Sigmoid colon (tissue), 7 donors: ENCODE measurements around the gene TRIP13. TPM values are rescaled to one million over a fixed set of nuclear protein-coding genes. Genes with fewer than 3 reads are reported as not detected.
"Not testable (repeated sequence)": the region's sequence is repeated elsewhere in the genome, so short reads cannot be mapped to it uniquely, and the experiment has no call there.

ENCODE experiments used
- DNase-seq: peaks from one replicate; pipeline ENCODE4 v3.0.0-alpha.2; 2019
- H3K27ac ChIP-seq, 4 donors: fragments of 200-600 bp; sonication (generic); one replicate each; pipeline ENCODE4 v1.5.1; 2016 to 2019; ENCODE audit warnings: mild to moderate bottlenecking in 1 of 4
- H3K27me3 ChIP-seq, 3 donors: fragments of 200-600 bp; sonication (generic); one replicate each; pipeline ENCODE4 v1.5.1; 2019; ENCODE audit warnings: mild to moderate bottlenecking in 1 of 3
- H3K36me3 ChIP-seq, 4 donors: fragments of 200-600 bp; sonication (generic); one replicate each; pipeline ENCODE4 v1.5.1; 2016 to 2019
- H3K4me1 ChIP-seq, 4 donors: fragments of 200-600 bp; sonication (generic); one replicate each; pipeline ENCODE4 v1.5.1; 2017 to 2019
- H3K4me3 ChIP-seq, 4 donors: fragments of 200-600 bp; sonication (generic); one replicate each; pipeline ENCODE4 v1.5.1; 2017 to 2019; ENCODE audit warnings: mild to moderate bottlenecking in 2 of 4, moderate library complexity in 1 of 4
- H3K9me3 ChIP-seq, 4 donors: fragments of 200-600 bp in 3 of 4; sonication (generic) in 3 of 4; one replicate each; pipeline versions ENCODE4 v1.5.1 to v1.6.1; 2013 to 2019
- CTCF ChIP-seq, 4 experiments: fragments of 450-650 bp in 3 of 4; fragments of 200-600 bp in 1 of 4; IDR thresholded peaks; one replicate each; pipeline ENCODE4 v1.5.1; 2016 to 2019; ENCODE audit warnings: antibody characterized with exemption in 4 of 4, mild to moderate bottlenecking in 3 of 4, moderate library complexity in 2 of 4
- EP300 ChIP-seq, 4 donors: sonication (generic); formaldehyde crosslinking; IDR thresholded peaks; one replicate each; pipeline ENCODE4 v1.6.1; 2017; ENCODE audit warnings: antibody characterized with exemption in 4 of 4
- POLR2A ChIP-seq, 2 donors: fragments of 450-650 bp; IDR thresholded peaks; one replicate each; pipeline ENCODE4 v1.6.1; 2016; ENCODE audit warnings: antibody characterized with exemption in 2 of 2, mild to moderate bottlenecking in 2 of 2, moderate library complexity in 2 of 2
- POLR2AphosphoS5 ChIP-seq, 4 donors: sonication (generic); formaldehyde crosslinking; IDR thresholded peaks; one replicate each; pipeline ENCODE4 v1.6.1; 2017; ENCODE audit warnings: antibody characterized with exemption in 4 of 4
- WGBS, 2 donors: extraction: QIAGEN DNeasy Blood & Tissue Kit; methylation state at CpG; one replicate each; pipeline ENCODE4 v1.1.7; 2013; 5-methylcytosine and 5-hydroxymethylcytosine counted together
- intact Hi-C: fragments of 100-400 bp; cut with DNase I; formaldehyde crosslinking; loops from one replicate; pipeline ENCODE4 v1.15.1; 2023
- polyA plus RNA-seq, 3 donors: library from polyadenylated mRNA; stranded (reverse); fragments of 200-250 nt; gene quantifications; one replicate each; pipeline ENCODE4 v1.2.3, GENCODE V29; 2013
- total RNA-seq, 4 donors: library from RNA; depleted of rRNA; stranded (reverse); fragments of >200 nt; gene quantifications; one replicate each; pipeline ENCODE4 v1.1.0, GENCODE V29; 2016
- donor health status: healthy with polysubstance abuse.
- donor health status: Bipolar disorder and iron deficiency.
- donor health status: healthy.

TRIP13 gene
- total and polyA plus RNA-seq, 7 donors = 0.16 to 7.7 (median 1.0) TPM; not detected in 1

GRCh38 chr5:910769-911160 is 18.1 kb downstream of the TRIP13 start:
- TF ChIP-seq CTCF (IDR thresholded peaks at IDR 0.05) (no peak), POLR2AphosphoS5 (IDR thresholded peaks at IDR 0.05) (no peak), EP300 (IDR thresholded peaks at IDR 0.05) (no peak), POLR2A (IDR thresholded peaks at IDR 0.05) (no peak)
- intact Hi-C loops = no loop called here
- Histone ChIP-seq H3K4me1 (no peaks in the 10 kb centered on the region), H3K36me3 (no peaks in the 10 kb centered on the region), H3K9me3 (no peaks in the 10 kb centered on the region), H3K27me3 (no peaks in the 10 kb centered on the region), H3K27ac (no peak overlapping the region), H3K4me3 (no peak overlapping the region)
- WGBS, 2 donors = 97 to 98% methylated on average over 7 of the region's 7 CpGs
- DNase-seq = no peak

- Histone ChIP-seq H3K36me3 (no peaks in the 10 kb centered on the region), H3K4me3 (no peak overlapping the region), H3K27ac (no peak overlapping the region), H3K9me3 (no peaks in the 10 kb centered on the region), H3K4me1 (no peaks in the 10 kb centered on the region), H3K27me3 (no peaks in the 10 kb centered on the region)
- no peak for DNase-seq
- intact Hi-C loops = no loop called here
- no peak for TF ChIP-seq EP300 (IDR thresholded peaks at IDR 0.05)
- TF ChIP-seq POLR2A (IDR thresholded peaks at IDR 0.05) = no peak
- no peak for TF ChIP-seq CTCF (IDR thresholded peaks at IDR 0.05)
- TF ChIP-seq POLR2AphosphoS5 (IDR thresholded peaks at IDR 0.05) = no peak
- 94 to 97% methylated on average over 11 of the region's 11 CpGs for WGBS, 2 donors
Observed at GRCh38 chr5:911601-912000, 18.9 kb downstream of the TRIP13 start.

- no peak for DNase-seq
- intact Hi-C loops = no loop called here
- 95 to 96% methylated on average over 44 of the region's 44 CpGs for WGBS, 2 donors
- Histone ChIP-seq H3K27me3 (no peaks in the 10 kb centered on the region), H3K4me1 (no peaks in the 10 kb centered on the region), H3K9me3 (no peaks in the 10 kb centered on the region), H3K36me3 (no peaks in the 10 kb centered on the region), H3K27ac (no peak overlapping the region), H3K4me3 (no peak overlapping the region)
- TF ChIP-seq CTCF (IDR thresholded peaks at IDR 0.05) (no peak), POLR2AphosphoS5 (IDR thresholded peaks at IDR 0.05) (no peak), POLR2A (IDR thresholded peaks at IDR 0.05) (no peak), EP300 (IDR thresholded peaks at IDR 0.05) (no peak)
Observed at GRCh38 chr5:912280-913091, 19.8 kb downstream of the TRIP13 start.

- WGBS, 2 donors = 93 to 94% methylated on average over 14 of the region's 14 CpGs
- no peaks in the 10 kb centered on the region for H3K4me1 ChIP-seq
- intact Hi-C loops = no loop called here
- H3K27me3 ChIP-seq = no peaks in the 10 kb centered on the region
- no peaks in the 10 kb centered on the region for H3K36me3 ChIP-seq
- no peak for DNase-seq
- TF ChIP-seq EP300 (IDR thresholded peaks at IDR 0.05) = no peak
- TF ChIP-seq POLR2A (IDR thresholded peaks at IDR 0.05) = no peak
- no peak for TF ChIP-seq CTCF (IDR thresholded peaks at IDR 0.05)
- no peak for TF ChIP-seq POLR2AphosphoS5 (IDR thresholded peaks at IDR 0.05)
- H3K9me3 ChIP-seq = no peaks in the 10 kb centered on the region
- no peak overlapping the region for H3K4me3 ChIP-seq
- no peak overlapping the region for H3K27ac ChIP-seq
Observed at GRCh38 chr5:914174-914573, 21.5 kb downstream of the TRIP13 start.

- WGBS, 2 donors = 89 to 93% methylated on average over 7 of the region's 7 CpGs
- Histone ChIP-seq H3K4me3 (no peak overlapping the region), H3K27me3 (no peaks in the 10 kb centered on the region), H3K27ac (no peak overlapping the region), H3K36me3 (no peaks in the 10 kb centered on the region), H3K4me1 (no peaks in the 10 kb centered on the region), H3K9me3 (no peaks in the 10 kb centered on the region)
- no peak for TF ChIP-seq EP300 (IDR thresholded peaks at IDR 0.05)
- TF ChIP-seq CTCF (IDR thresholded peaks at IDR 0.05) = no peak
- no peak for TF ChIP-seq POLR2AphosphoS5 (IDR thresholded peaks at IDR 0.05)
- no peak for TF ChIP-seq POLR2A (IDR thresholded peaks at IDR 0.05)
- no peak for DNase-seq
- intact Hi-C loops = no loop called here
Observed at GRCh38 chr5:914612-915011, 21.9 kb downstream of the TRIP13 start.

GRCh38 chr5:915346-915745 is 22.7 kb downstream of the TRIP13 start:
- H3K27ac ChIP-seq, H3K4me3 ChIP-seq, H3K9me3 ChIP-seq, intact Hi-C loops, H3K27me3 ChIP-seq, DNase-seq, H3K4me1 ChIP-seq, H3K36me3 ChIP-seq: not testable (repeated sequence)
- 96 to 97% methylated on average over 12 of the region's 12 CpGs for WGBS, 2 donors
